Peyer's patch (tissue), 4 donors: ENCODE results near the gene GRIK4. TPM values are rescaled to one million over a fixed set of nuclear protein-coding genes. Genes with fewer than 3 reads are reported as not detected.

ENCODE experiments used
- DNase-seq, 3 donors: peaks; one replicate each; pipeline ENCODE4 v3.0.0-alpha.2; 2017 to 2019
- H3K27ac ChIP-seq, 4 donors: fragments of 200-600 bp; sonication (generic); one replicate each; pipeline ENCODE4 v1.5.1; 2016 to 2019
- H3K27me3 ChIP-seq, 2 donors: fragments of 200-600 bp; sonication (generic); one replicate each; pipeline ENCODE4 v1.5.1; 2019
- H3K36me3 ChIP-seq, 3 donors: fragments of 200-600 bp; sonication (generic); one replicate each; pipeline ENCODE4 v1.5.1; 2016 to 2019
- H3K4me1 ChIP-seq, 4 donors: fragments of 200-600 bp; sonication (generic); one replicate each; pipeline ENCODE4 v1.5.1; 2016 to 2019
- H3K4me3 ChIP-seq, 4 donors: fragments of 200-600 bp; sonication (generic); 1 replicate in 3 of 4; 2 replicates in 1 of 4; pipeline ENCODE4 v1.5.1; 2016 to 2019; ENCODE audit warnings: mild to moderate bottlenecking in 1 of 4
- H3K9me3 ChIP-seq, 4 donors: fragments of 200-600 bp; sonication (generic); one replicate each; pipeline ENCODE4 v1.5.1; 2016 to 2019; ENCODE audit warnings: mild to moderate bottlenecking in 1 of 4
- POLR2A ChIP-seq, 2 donors: fragments of 450-650 bp; IDR thresholded peaks; one replicate each; pipeline ENCODE4 v1.5.1; 2017; ENCODE audit warnings: antibody characterized with exemption in 2 of 2, mild to moderate bottlenecking in 2 of 2, moderate library complexity in 2 of 2
- total RNA-seq, 4 donors: library from RNA; depleted of rRNA; stranded (reverse); fragments of >200 nt; gene quantifications; one replicate each; pipeline ENCODE4 v1.1.0, GENCODE V29; 2016
- TF ChIP-seq, protein P1 (sequence below), 6 experiments: fragments of 450-650 bp in 4 of 6; fragments of 200-600 bp in 2 of 6; sonication (generic) in 1 of 6; IDR thresholded peaks; one replicate each; pipeline ENCODE4 v1.5.1; 2017 to 2019; ENCODE audit warnings: antibody characterized with exemption in 6 of 6, mild to moderate bottlenecking in 3 of 6, moderate library complexity in 1 of 6

GRIK4 gene
- total RNA-seq, 4 donors from 2014 or later: 0.40 to 2.5 TPM; not detected in 2

DNA sequence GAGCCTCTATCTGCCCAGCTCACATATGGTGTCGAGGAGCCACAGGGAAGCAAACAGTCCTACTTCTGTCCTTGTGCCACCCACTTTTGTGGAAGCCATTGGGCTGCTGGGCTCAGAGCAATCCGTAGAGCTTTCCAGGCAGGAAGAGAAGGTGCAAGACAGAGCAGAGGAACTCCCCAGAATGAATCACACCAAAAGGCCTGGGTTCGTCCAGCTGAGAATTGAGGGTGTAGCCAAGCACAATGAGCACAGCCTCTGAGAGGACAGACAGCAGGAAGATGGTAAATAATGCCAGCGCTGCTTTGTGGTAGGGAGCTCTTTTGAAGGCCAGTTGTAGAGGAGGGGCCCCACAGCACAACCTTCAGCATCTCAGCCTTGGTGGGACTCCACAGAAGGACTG, 237.8 kb downstream of the GRIK4 start:
- TF ChIP-seq POLR2A (IDR thresholded peaks at IDR 0.05): no peak
- TF ChIP-seq, protein P1, sequence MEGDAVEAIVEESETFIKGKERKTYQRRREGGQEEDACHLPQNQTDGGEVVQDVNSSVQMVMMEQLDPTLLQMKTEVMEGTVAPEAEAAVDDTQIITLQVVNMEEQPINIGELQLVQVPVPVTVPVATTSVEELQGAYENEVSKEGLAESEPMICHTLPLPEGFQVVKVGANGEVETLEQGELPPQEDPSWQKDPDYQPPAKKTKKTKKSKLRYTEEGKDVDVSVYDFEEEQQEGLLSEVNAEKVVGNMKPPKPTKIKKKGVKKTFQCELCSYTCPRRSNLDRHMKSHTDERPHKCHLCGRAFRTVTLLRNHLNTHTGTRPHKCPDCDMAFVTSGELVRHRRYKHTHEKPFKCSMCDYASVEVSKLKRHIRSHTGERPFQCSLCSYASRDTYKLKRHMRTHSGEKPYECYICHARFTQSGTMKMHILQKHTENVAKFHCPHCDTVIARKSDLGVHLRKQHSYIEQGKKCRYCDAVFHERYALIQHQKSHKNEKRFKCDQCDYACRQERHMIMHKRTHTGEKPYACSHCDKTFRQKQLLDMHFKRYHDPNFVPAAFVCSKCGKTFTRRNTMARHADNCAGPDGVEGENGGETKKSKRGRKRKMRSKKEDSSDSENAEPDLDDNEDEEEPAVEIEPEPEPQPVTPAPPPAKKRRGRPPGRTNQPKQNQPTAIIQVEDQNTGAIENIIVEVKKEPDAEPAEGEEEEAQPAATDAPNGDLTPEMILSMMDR (IDR thresholded peaks at IDR 0.05): no peak

DNA sequence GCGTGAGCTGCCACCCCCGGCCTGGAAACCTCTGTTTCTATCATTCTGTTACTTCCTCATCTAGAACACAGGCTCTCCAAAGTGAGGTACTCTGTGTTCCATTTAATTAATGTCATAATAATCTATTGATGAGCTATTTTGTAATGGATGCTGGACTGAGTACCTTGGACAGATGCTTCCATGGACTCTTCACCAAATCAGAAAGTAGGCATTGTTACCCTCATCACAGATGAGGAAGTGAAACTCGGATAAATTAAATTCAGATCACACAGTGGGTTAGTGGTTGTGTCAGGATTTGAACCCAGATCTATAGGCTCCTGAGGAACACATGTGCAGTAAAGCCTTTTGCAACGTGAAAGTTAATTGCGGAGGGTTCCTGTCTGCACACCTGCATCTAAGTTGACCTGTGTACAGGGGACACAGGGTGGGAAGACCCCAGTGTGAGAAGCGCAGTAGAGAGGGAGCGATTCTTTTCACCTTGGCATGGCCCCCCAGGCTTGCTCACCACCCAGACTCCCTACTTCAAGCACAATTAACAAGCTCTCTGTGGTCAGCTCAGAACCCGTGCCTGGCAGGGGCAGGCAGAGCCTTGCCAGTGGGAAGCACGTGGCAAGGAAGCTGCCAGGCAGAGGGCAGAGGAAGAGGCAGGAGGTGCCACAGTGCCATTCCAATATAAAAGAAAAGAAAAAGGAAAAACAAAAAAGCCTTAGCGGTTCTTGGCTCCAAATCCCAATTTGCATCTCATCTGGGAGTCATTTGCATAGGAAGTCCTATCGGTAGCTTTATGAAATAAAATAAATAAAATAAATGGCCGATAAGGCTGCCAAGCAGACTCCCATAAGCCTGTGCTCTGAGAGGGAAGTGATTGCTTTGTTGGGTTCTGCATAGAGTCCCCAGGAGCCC, 239.3 kb downstream of the GRIK4 start:
- Histone ChIP-seq H3K4me1 (no peaks in the 10 kb centered on the region), H3K27ac (no peak overlapping the region), H3K4me3 (no peak overlapping the region), H3K27me3 (no peaks in the 10 kb centered on the region), H3K36me3 (no peaks in the 10 kb centered on the region), H3K9me3 (no peaks in the 10 kb centered on the region)
- TF ChIP-seq, protein P1 (IDR thresholded peaks at IDR 0.05): no peak
- no peak for TF ChIP-seq POLR2A (IDR thresholded peaks at IDR 0.05)
- no peak for DNase-seq

More for the DNA sequence above, 237.8 kb downstream of the GRIK4 start:
- Histone ChIP-seq H3K36me3 (no peaks in the 10 kb centered on the region), H3K27ac (no peak overlapping the region), H3K27me3 (no peaks in the 10 kb centered on the region), H3K4me3 (no peak overlapping the region), H3K9me3 (no peaks in the 10 kb centered on the region), H3K4me1 (no peaks in the 10 kb centered on the region)
- no peak for DNase-seq

DNA sequence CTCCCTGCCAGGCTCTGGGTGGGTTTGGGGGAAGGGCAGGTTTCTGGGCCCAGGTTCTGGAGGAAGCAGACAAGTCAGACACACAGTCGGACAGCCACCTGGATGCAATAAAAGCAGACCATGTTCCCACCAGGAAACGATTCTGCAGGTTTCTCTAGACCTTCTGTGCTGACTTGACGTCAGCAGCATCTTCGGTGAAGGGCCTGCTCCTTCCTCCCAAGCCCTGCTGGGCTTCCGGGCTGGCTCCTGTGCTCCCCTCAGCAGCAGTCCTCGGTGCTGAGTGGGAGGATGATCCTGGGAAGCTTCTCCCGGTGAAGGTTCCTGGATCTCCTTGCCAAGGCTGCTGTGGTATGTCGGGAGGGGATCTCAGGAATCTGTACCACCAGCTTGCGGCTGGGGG, 240.0 kb downstream of the GRIK4 start:
- no peak overlapping the region for H3K4me3 ChIP-seq
- no peaks in the 10 kb centered on the region for H3K4me1 ChIP-seq
- no peaks in the 10 kb centered on the region for H3K27me3 ChIP-seq
- no peak overlapping the region for H3K27ac ChIP-seq
- no peak for DNase-seq
- TF ChIP-seq POLR2A (IDR thresholded peaks at IDR 0.05): no peak
- TF ChIP-seq, protein P1 (IDR thresholded peaks at IDR 0.05): no peak
- H3K9me3 ChIP-seq: no peaks in the 10 kb centered on the region
- no peaks in the 10 kb centered on the region for H3K36me3 ChIP-seq

DNA sequence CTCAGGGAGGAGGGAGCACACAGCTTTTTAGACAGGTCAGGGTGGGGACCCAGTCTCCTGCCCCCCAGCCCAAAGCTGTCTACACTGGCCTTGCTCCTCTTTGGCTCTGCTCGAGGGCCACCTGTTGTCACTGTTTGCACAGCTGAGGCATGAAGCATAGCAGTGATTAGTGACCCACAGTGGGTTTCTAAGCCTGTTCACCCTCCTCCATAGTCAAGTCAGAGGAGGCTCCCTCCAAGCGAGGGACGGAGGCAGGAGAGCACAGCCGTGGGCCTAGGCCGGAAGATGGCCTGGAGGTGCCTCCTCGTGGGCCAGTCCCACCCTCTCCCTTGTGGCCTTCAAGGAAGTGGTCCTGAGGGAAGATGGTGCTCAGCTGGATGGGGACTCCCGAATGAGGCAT, 241.1 kb downstream of the GRIK4 start:
- H3K27ac ChIP-seq: no peak overlapping the region
- H3K4me3 ChIP-seq: no peak overlapping the region
- H3K36me3 ChIP-seq: no peaks in the 10 kb centered on the region
- no peak for DNase-seq
- H3K27me3 ChIP-seq: no peaks in the 10 kb centered on the region
- no peaks in the 10 kb centered on the region for H3K9me3 ChIP-seq
- no peaks in the 10 kb centered on the region for H3K4me1 ChIP-seq
- TF ChIP-seq, protein P1 (IDR thresholded peaks at IDR 0.05): no peak
- no peak for TF ChIP-seq POLR2A (IDR thresholded peaks at IDR 0.05)

DNA sequence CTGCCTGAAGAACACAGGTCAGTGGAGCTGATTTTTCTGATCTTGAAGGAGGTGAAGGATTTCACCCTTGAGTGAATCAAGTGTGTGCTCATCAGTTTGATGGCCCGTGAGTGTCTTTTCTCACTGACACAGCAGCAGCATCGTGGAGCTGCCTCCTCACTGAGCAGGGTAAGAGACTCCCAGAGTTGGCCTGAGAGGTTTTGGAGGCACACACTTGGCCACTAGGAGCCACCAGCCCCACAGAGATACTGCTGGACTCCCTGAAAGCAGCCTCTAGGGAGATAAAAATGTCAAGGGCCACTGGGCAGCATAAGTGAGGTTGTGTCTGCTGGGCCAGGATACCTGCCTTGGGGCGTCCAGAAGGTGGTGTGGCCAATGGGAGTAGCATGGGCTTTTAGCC, 245.4 kb downstream of the GRIK4 start:
- H3K4me3 ChIP-seq: no peak overlapping the region
- no peak overlapping the region for H3K27ac ChIP-seq
- TF ChIP-seq, protein P1 (IDR thresholded peaks at IDR 0.05): no peak
- no peak for TF ChIP-seq POLR2A (IDR thresholded peaks at IDR 0.05)
- H3K27me3 ChIP-seq: no peaks in the 10 kb centered on the region
- no peaks in the 10 kb centered on the region for H3K9me3 ChIP-seq
- H3K4me1 ChIP-seq: no peaks in the 10 kb centered on the region
- H3K36me3 ChIP-seq: no peaks in the 10 kb centered on the region
- no peak for DNase-seq
